SK-N-SH treated with all-trans-retinoic acid at 6 μM for 48 hours (cell line): ENCODE measurements around the gene ARTN.

ENCODE experiments used
- ATAC-seq: fragments of 200-7000 bp; cut with Tn5 transposase; 3 replicates; pipeline ENCODE4 v1.9.1; 2020; ENCODE audit warnings: mild to moderate bottlenecking, moderate library complexity
- ARNTL ChIP-seq: fragments of 450-650 bp; formaldehyde crosslinking; IDR thresholded peaks from 2 replicates; pipeline ENCODE4 v1.5.0; 2020; ENCODE audit warnings: low read depth, mild to moderate bottlenecking, moderate library complexity, borderline replicate concordance
- BACH2 ChIP-seq: fragments of 250-450 bp; sonication (Bioruptor Pico); IDR thresholded peaks from 2 replicates; pipeline ENCODE4 v1.9.0; 2021; ENCODE audit warnings: mild to moderate bottlenecking, borderline replicate concordance
- CSDC2 ChIP-seq: fragments of 250-450 bp; sonication (Bioruptor Pico); IDR thresholded peaks from 2 replicates; pipeline ENCODE4 v1.5.0; 2020; ENCODE audit warnings: mild to moderate bottlenecking, moderate library complexity
- CSRNP3 ChIP-seq: fragments of 250-450 bp; sonication (Bioruptor Pico); IDR thresholded peaks from 2 replicates; pipeline ENCODE4 v1.5.1; 2021; ENCODE audit warnings: mild to moderate bottlenecking, moderate library complexity
- ISL1 ChIP-seq: fragments of 250-450 bp; sonication (Bioruptor Pico); IDR thresholded peaks from 2 replicates; pipeline ENCODE4 v2.1.2; 2022; ENCODE audit warnings: mild to moderate bottlenecking, moderate library complexity
- OSR1 ChIP-seq: fragments of 250-450 bp; sonication (Bioruptor Pico); IDR thresholded peaks from 2 replicates; pipeline ENCODE4 v1.8.0; 2022; ENCODE audit warnings: moderate library complexity, mild to moderate bottlenecking, inconsistent platforms
- PATZ1 ChIP-seq: fragments of 250-450 bp; sonication (Bioruptor Pico); IDR thresholded peaks from 2 replicates; pipeline ENCODE4 v1.8.0; 2020; ENCODE audit warnings: mild to moderate bottlenecking, moderate library complexity, borderline replicate concordance
- POU6F1 ChIP-seq: fragments of 250-450 bp; sonication (Bioruptor Pico); IDR thresholded peaks from 2 replicates; pipeline ENCODE4 v1.8.0; 2021; ENCODE audit warnings: low read depth, mild to moderate bottlenecking, moderate library complexity, borderline replicate concordance
- PPARA ChIP-seq: fragments of 250-450 bp; sonication (Bioruptor Pico); IDR thresholded peaks from 2 replicates; pipeline ENCODE4 v1.5.0; 2020; ENCODE audit warnings: mild to moderate bottlenecking, borderline replicate concordance
- RARB ChIP-seq: fragments of 250-450 bp; sonication (Bioruptor Pico); IDR thresholded peaks from 2 replicates; pipeline ENCODE4 v1.8.0; 2021; ENCODE audit warnings: mild to moderate bottlenecking, moderate library complexity
- SNAI2 ChIP-seq: fragments of 250-450 bp; sonication (Bioruptor Pico); IDR thresholded peaks from 2 replicates; pipeline ENCODE4 v1.5.0; 2020; ENCODE audit warnings: mild to moderate bottlenecking, moderate library complexity
- TCF4 ChIP-seq: fragments of 250-450 bp; sonication (Bioruptor Pico); IDR thresholded peaks from 2 replicates; pipeline ENCODE4 v1.8.0; 2021; ENCODE audit warnings: mild to moderate bottlenecking, moderate library complexity, borderline replicate concordance
- TOX ChIP-seq: fragments of 250-450 bp; sonication (Bioruptor Pico); IDR thresholded peaks from 2 replicates; pipeline ENCODE4 v1.8.0; 2021; ENCODE audit warnings: mild to moderate bottlenecking, moderate library complexity, borderline replicate concordance
- TSHZ2 ChIP-seq: fragments of 250-450 bp; sonication (Bioruptor Pico); IDR thresholded peaks from 2 replicates; pipeline ENCODE4 v1.5.0; 2020; ENCODE audit warnings: mild to moderate bottlenecking, moderate library complexity
- ZFP3 ChIP-seq: fragments of 250-450 bp; sonication (Bioruptor Pico); IDR thresholded peaks from 2 replicates; pipeline ENCODE4 v1.5.0; 2020; ENCODE audit warnings: mild to moderate bottlenecking, moderate library complexity
- ZFP30 ChIP-seq: fragments of 450-650 bp; formaldehyde crosslinking; IDR thresholded peaks from 2 replicates; pipeline ENCODE4 v1.5.0; 2022; ENCODE audit warnings: mild to moderate bottlenecking, moderate library complexity
- ZNF565 ChIP-seq: fragments of 450-650 bp; formaldehyde crosslinking; conservative IDR thresholded peaks from 2 replicates; pipeline ENCODE4 v1.5.0; 2020; ENCODE audit warnings: low read depth, mild to moderate bottlenecking, moderate library complexity
- ZNF70 ChIP-seq: fragments of 450-650 bp; formaldehyde crosslinking; IDR thresholded peaks from 2 replicates; pipeline ENCODE4 v1.5.0; 2020; ENCODE audit warnings: mild to moderate bottlenecking, moderate library complexity
- ZNF8 ChIP-seq: fragments of 450-650 bp; formaldehyde crosslinking; IDR thresholded peaks from 2 replicates; pipeline ENCODE4 v1.5.0; 2020; ENCODE audit warnings: mild to moderate bottlenecking, moderate library complexity
- TF ChIP-seq, protein P1 (sequence below): fragments of 250-450 bp; sonication (Bioruptor Pico); IDR thresholded peaks from 2 replicates; pipeline ENCODE4 v1.5.1; 2020; ENCODE audit warnings: low read depth, mild to moderate bottlenecking, moderate library complexity

ARTN gene

GRCh38 chr1:43944860-43945259, 11.3 kb downstream of the ARTN start:
- no peak for ATAC-seq
- no peak for TF ChIP-seq CSDC2
- TF ChIP-seq ARNTL: no peak
- TF ChIP-seq BACH2 (CRISPR knock-in tag): no peak
- no peak for TF ChIP-seq ZFP30 (CRISPR knock-in tag)

DNA sequence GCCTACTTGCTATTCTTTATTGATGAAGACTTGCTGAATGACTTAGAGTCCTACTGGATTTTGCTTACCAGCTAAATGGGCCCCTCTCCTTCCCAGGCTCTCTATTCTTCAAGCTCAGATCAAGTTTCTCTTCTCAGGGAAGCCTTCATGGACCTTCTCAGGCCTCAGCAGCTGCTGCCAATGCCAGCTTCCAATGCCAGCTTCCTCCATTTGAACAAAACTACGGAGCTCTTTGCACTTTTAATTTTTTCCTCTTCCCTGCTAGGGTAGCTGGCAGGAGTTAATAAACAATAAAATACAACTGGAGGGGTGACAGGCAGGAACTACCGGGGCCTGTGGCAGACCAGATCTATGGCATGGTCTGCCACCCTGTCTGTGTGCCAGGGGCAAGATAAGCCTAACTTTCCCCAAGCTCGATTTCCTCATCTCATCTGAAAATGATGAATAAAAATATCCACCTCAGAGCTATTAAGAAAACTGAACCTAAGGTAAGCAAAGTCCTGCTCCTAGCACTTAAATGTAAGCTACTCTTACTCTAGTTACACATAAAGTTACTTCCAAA, 12.2 kb downstream of the ARTN start:
- no peak; the same call in 2 of the 3 replicates for ATAC-seq
- no peak for TF ChIP-seq ZNF565 (CRISPR knock-in tag)
- TF ChIP-seq PPARA (CRISPR knock-in tag): no peak
- TF ChIP-seq POU6F1 (CRISPR knock-in tag): no peak
- TF ChIP-seq ZNF70 (CRISPR knock-in tag): no peak
- TF ChIP-seq CSDC2: no peak
- no peak for TF ChIP-seq PATZ1 (CRISPR knock-in tag)
- no peak for TF ChIP-seq SNAI2 (CRISPR knock-in tag)
- TF ChIP-seq TCF4 (CRISPR knock-in tag): no peak
- TF ChIP-seq TSHZ2 (CRISPR knock-in tag): no peak
- TF ChIP-seq ISL1 (CRISPR knock-in tag): no peak
- TF ChIP-seq ARNTL: no peak

- peak; percentile 97 for ATAC-seq
- TF ChIP-seq ZFP3 (CRISPR knock-in tag): peak; percentile 71; the same call in 1 of the 2 replicates
- TF ChIP-seq TOX (CRISPR knock-in tag): no peak
These were observed 12.8 kb downstream of the ARTN start, which contains the start of gene IPO13 for GRCh38 chr1:43946236-43947060. TSS of gene IPO13 (plus strand) at chr1:43946950. CDS start at chr1:43947601, 651 bp downstream.

- peak; percentile 2; the same call in 2 of the 3 replicates for ATAC-seq
- TF ChIP-seq BACH2 (CRISPR knock-in tag) (no peak), ZFP30 (CRISPR knock-in tag) (no peak), SNAI2 (CRISPR knock-in tag) (no peak), CSRNP3 (no peak), ZNF565 (CRISPR knock-in tag) (no peak), PATZ1 (CRISPR knock-in tag) (no peak), CSDC2 (no peak), OSR1 (CRISPR knock-in tag) (no peak), PPARA (CRISPR knock-in tag) (no peak), ZNF8 (no peak), ZNF70 (CRISPR knock-in tag) (no peak), RARB (CRISPR knock-in tag) (no peak)
- TF ChIP-seq, protein P1, sequence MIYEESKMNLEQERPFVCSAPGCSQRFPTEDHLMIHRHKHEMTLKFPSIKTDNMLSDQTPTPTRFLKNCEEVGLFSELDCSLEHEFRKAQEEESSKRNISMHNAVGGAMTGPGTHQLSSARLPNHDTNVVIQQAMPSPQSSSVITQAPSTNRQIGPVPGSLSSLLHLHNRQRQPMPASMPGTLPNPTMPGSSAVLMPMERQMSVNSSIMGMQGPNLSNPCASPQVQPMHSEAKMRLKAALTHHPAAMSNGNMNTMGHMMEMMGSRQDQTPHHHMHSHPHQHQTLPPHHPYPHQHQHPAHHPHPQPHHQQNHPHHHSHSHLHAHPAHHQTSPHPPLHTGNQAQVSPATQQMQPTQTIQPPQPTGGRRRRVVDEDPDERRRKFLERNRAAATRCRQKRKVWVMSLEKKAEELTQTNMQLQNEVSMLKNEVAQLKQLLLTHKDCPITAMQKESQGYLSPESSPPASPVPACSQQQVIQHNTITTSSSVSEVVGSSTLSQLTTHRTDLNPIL (CRISPR knock-in tag): no peak
These were observed 13.7 kb downstream of the ARTN start for GRCh38 chr1:43947061-43947873.
